Endodermal cell (in vitro differentiated cells): Measurements from ENCODE around the gene MEIOC. TPM values are rescaled to one million over a fixed set of nuclear protein-coding genes. Genes with fewer than 3 reads are reported as not detected.
A peak's percentile ranks its signal among the peaks of the same experiment; 100 is the strongest.

ENCODE experiments used
- DNase-seq: peaks from one replicate; pipeline ENCODE4 v3.0.0-alpha.2; 2017
- H3K27ac ChIP-seq: 2 replicates; pipeline ENCODE4 v1.5.1; 2013; ENCODE audit warnings: mild to moderate bottlenecking, low read depth, low read length, moderate library complexity
- H3K27me3 ChIP-seq: 2 replicates; pipeline ENCODE4 v1.6.1; 2013; ENCODE audit warnings: mild to moderate bottlenecking, low read length, moderate library complexity; ENCODE audit not compliant: insufficient read depth, control insufficient read depth, poor library complexity, severe bottlenecking
- H3K36me3 ChIP-seq: 2 replicates; pipeline ENCODE4 v1.7.0; 2013; ENCODE audit warnings: mild to moderate bottlenecking, low read length, moderate library complexity; ENCODE audit not compliant: control insufficient read depth, insufficient read depth
- H3K4me1 ChIP-seq: one replicate; pipeline ENCODE4 v1.7.0; 2013; ENCODE audit warnings: low read length; ENCODE audit not compliant: control insufficient read depth, insufficient read depth
- H3K4me3 ChIP-seq: 2 replicates; pipeline ENCODE4 v1.5.1; 2013; ENCODE audit warnings: mild to moderate bottlenecking, low read length, moderate library complexity
- H3K9ac ChIP-seq: 2 replicates; pipeline ENCODE4 v1.6.1; 2013; ENCODE audit warnings: mild to moderate bottlenecking, low read length, moderate library complexity; ENCODE audit not compliant: poor library complexity, severe bottlenecking; ENCODE audit errors: extremely low read depth
- H3K9me3 ChIP-seq: 2 replicates; pipeline ENCODE4 v1.6.1; 2013; ENCODE audit warnings: mild to moderate bottlenecking, low read length, moderate library complexity; ENCODE audit not compliant: control insufficient read depth
- H3K27ac Mint-ChIP-seq: 2 replicates; pipeline ENCODE4 v1.8.0; 2020; ENCODE audit warnings: mixed read lengths
- H3K27me3 Mint-ChIP-seq: 2 replicates; pipeline ENCODE4 v1.8.0; 2021; ENCODE audit warnings: mild to moderate bottlenecking, mixed read lengths; ENCODE audit not compliant: insufficient read depth
- H3K36me3 Mint-ChIP-seq: 2 replicates; pipeline ENCODE4 v1.8.0; 2020; ENCODE audit warnings: low read depth, mixed read lengths
- H3K4me1 Mint-ChIP-seq: 2 replicates; pipeline ENCODE4 v1.8.0; 2020; ENCODE audit warnings: mixed read lengths
- H3K4me3 Mint-ChIP-seq: 2 replicates; pipeline ENCODE4 v1.8.0; 2020; ENCODE audit warnings: mild to moderate bottlenecking, moderate library complexity, mixed read lengths
- H3K9me3 Mint-ChIP-seq: 2 replicates; pipeline ENCODE4 v1.8.0; 2020; ENCODE audit warnings: mild to moderate bottlenecking, mixed read lengths
- CTCF ChIP-seq: fragments of 200-600 bp; sonication (generic); conservative IDR thresholded peaks from 2 replicates; pipeline ENCODE4 v1.5.0; 2021; ENCODE audit warnings: antibody characterized with exemption, mild to moderate bottlenecking
- WGBS, 2 experiments: methylation state at CpG; one replicate each; pipeline versions ENCODE4 v1.1.5 to v1.1.7; 2013; ENCODE audit warnings: missing lambda C conversion rate in 2 of 2, mixed read lengths in 1 of 2; ENCODE audit not compliant: insufficient coverage in 1 of 2, insufficient read length in 1 of 2; 5-methylcytosine and 5-hydroxymethylcytosine counted together
- total RNA-seq, 2 donors: library from RNA; stranded (reverse); fragmentation: NEBNext Ultra II Directional in 1 of 2; extraction: Animal tissue kit (Norgen Biotek cat#: 25700) in 1 of 2; gene quantifications; 2 replicates in 1 of 2; 3 replicates in 1 of 2; pipeline ENCODE4 v1.2.1, GENCODE V29; 2021

Gene MEIOC
- total RNA-seq, 2 donors from 2014 or later, result 1.4 to 3.7 TPM

GRCh38 chr17:44608727-44609435 is 47.4 kb upstream of the MEIOC start:
- peak; percentile 65 for DNase-seq
- peak overlapping the region; percentile 55 for H3K9ac ChIP-seq
- no peaks in the 10 kb centered on the region for H3K9me3 ChIP-seq
- H3K4me3 ChIP-seq, result no peak overlapping the region
- no peaks in the 10 kb centered on the region for H3K27me3 ChIP-seq
- Mint-ChIP-seq H3K9me3 (no peaks in the 10 kb centered on the region), H3K27me3 (peaks cover 5% of the 10 kb centered on the region), H3K4me1 (peaks cover 29% of the 10 kb centered on the region), H3K4me3 (peak overlapping the region; percentile 16), H3K27ac (peak overlapping the region; percentile 52), H3K36me3 (no peaks in the 10 kb centered on the region)
- 93 to 94% methylated on average over 5 to 6 of the region's 6 CpGs for whole genome bisulfite sequencing, 2 experiments
- H3K36me3 ChIP-seq, result no peaks in the 10 kb centered on the region
- H3K27ac ChIP-seq, result peak overlapping the region; percentile 8
- TF ChIP-seq CTCF, result no peak
- peaks cover 15% of the 10 kb centered on the region for H3K4me1 ChIP-seq

GRCh38 chr17:44610331-44610730 is 45.9 kb upstream of the MEIOC start:
- Mint-ChIP-seq H3K36me3 (no peaks in the 10 kb centered on the region), H3K27me3 (no peaks in the 10 kb centered on the region), H3K4me1 (peaks cover 29% of the 10 kb centered on the region), H3K4me3 (no peak overlapping the region), H3K9me3 (no peaks in the 10 kb centered on the region), H3K27ac (no peak overlapping the region)
- H3K36me3 ChIP-seq, result no peaks in the 10 kb centered on the region
- H3K27ac ChIP-seq, result no peak overlapping the region
- H3K27me3 ChIP-seq, result no peaks in the 10 kb centered on the region
- no peak overlapping the region for H3K4me3 ChIP-seq
- no peak overlapping the region for H3K9ac ChIP-seq
- 70 to 100% methylated on average over 2 to 4 of the region's 4 CpGs for WGBS, 2 experiments
- peaks cover 10% of the 10 kb centered on the region for H3K4me1 ChIP-seq
- DNase-seq, result peak; percentile 78
- H3K9me3 ChIP-seq, result no peaks in the 10 kb centered on the region
- TF ChIP-seq CTCF, result peak; percentile 23

GRCh38 chr17:44610871-44611270 is 45.4 kb upstream of the MEIOC start:
- H3K27me3 ChIP-seq, result no peaks in the 10 kb centered on the region

More at GRCh38 chr17:44610871-44611270, 45.4 kb upstream of the MEIOC start:
- H3K4me3 ChIP-seq, result no peak overlapping the region
- no peak overlapping the region for H3K9ac ChIP-seq
- WGBS, 2 experiments, result 78 to 83% methylated on average over 2 of the region's 2 CpGs
- no peak for DNase-seq
- no peaks in the 10 kb centered on the region for H3K36me3 ChIP-seq
- Mint-ChIP-seq H3K27me3 (no peaks in the 10 kb centered on the region), H3K4me1 (peaks cover 29% of the 10 kb centered on the region), H3K36me3 (no peaks in the 10 kb centered on the region), H3K4me3 (no peak overlapping the region), H3K9me3 (no peaks in the 10 kb centered on the region), H3K27ac (peak overlapping the region; percentile 33)
- H3K27ac ChIP-seq, result no peak overlapping the region
- TF ChIP-seq CTCF, result no peak
- H3K4me1 ChIP-seq, result peaks cover 10% of the 10 kb centered on the region
- H3K9me3 ChIP-seq, result no peaks in the 10 kb centered on the region
